Endothelial cell of umbilical vein (primary cell): Measurements from ENCODE around the gene POTEI. TPM values are rescaled to one million over a fixed set of nuclear protein-coding genes. Genes with fewer than 3 reads are reported as not detected.
"Not testable (repeated sequence)": the region's sequence is repeated elsewhere in the genome, so short reads cannot be mapped to it uniquely, and the experiment has no call there.

ENCODE experiments used
- BruUV-seq: library from RNA; stranded (reverse); fragments of 400-500 nt; replicated peaks from 2 replicates; lab custom pipeline; 2021; lab: Mats Ljungman, UMichigan
- CTCF ChIA-PET: fragments of 300-600, 350-600 bp; sonication (Branson Sonifier 250); formaldehyde crosslinking; loops from one replicate; lab custom pipeline; 2021; ENCODE audit warnings: antibody characterized with exemption, inconsistent platforms; lab: Charles Lee
- POLR2A ChIA-PET: fragments of 300-600, 350-600 bp; sonication (Branson Sonifier 250); formaldehyde crosslinking; loops from one replicate; lab custom pipeline; 2021; ENCODE audit warnings: antibody characterized with exemption, inconsistent platforms; lab: Charles Lee
- DNase-seq: peaks from one replicate; pipeline ENCODE4 v3.0.0-alpha.2; 2011; ENCODE audit warnings: low read depth, low spot score
- FAIRE-seq: peaks from 2 replicates; lab custom pipeline; 2011; peaks lifted over from hg19 to GRCh38; lab: Jason Lieb, UNC
- H2AFZ ChIP-seq: 2 replicates; pipeline ENCODE4 v1.6.0; 2012; ENCODE audit warnings: low read depth, low read length, control low read depth, inconsistent platforms
- H3K27ac ChIP-seq: 2 replicates; pipeline ENCODE4 v1.5.1; 2011; ENCODE audit warnings: low read depth, mild to moderate bottlenecking, control low read depth, low read length, moderate library complexity; ENCODE audit not compliant: insufficient read depth
- H3K27me3 ChIP-seq, 2 experiments: 2 replicates each; pipeline versions ENCODE4 v1.6.0 to v1.6.1; 2011; ENCODE audit warnings: low read length in 2 of 2, mixed read lengths in 1 of 2; ENCODE audit not compliant: control insufficient read depth in 2 of 2, insufficient read depth in 2 of 2
- H3K36me3 ChIP-seq, 2 experiments: 2 replicates in 1 of 2; 3 replicates in 1 of 2; pipeline ENCODE4 v1.5.1; 2011; ENCODE audit warnings: low read length in 2 of 2, mild to moderate bottlenecking in 1 of 2, moderate library complexity in 1 of 2; ENCODE audit not compliant: control insufficient read depth in 2 of 2, insufficient read depth in 2 of 2; ENCODE audit errors: extremely low read depth in 1 of 2
- H3K4me1 ChIP-seq: 3 replicates; pipeline ENCODE4 v1.5.1; 2011; ENCODE audit warnings: mild to moderate bottlenecking, low read length; ENCODE audit not compliant: control insufficient read depth, insufficient read depth; ENCODE audit errors: extremely low read depth
- H3K4me2 ChIP-seq: 2 replicates; pipeline ENCODE4 v1.6.1; 2011; ENCODE audit warnings: low read length, control low read depth, mixed read lengths; ENCODE audit not compliant: insufficient read depth
- H3K4me3 ChIP-seq, 3 experiments: fragments of 200-600 bp in 1 of 3; sonication (generic), shearing (Covaris generic) in 1 of 3; replicated peaks in 1 of 3; 2 replicates each; pipeline ENCODE4 v1.5.1; 2011 to 2016; ENCODE audit warnings: control low read depth in 3 of 3, low read length in 3 of 3, mild to moderate bottlenecking in 2 of 3, inconsistent platforms in 1 of 3, low read depth in 1 of 3, moderate library complexity in 1 of 3; ENCODE audit not compliant: insufficient read depth in 1 of 3
- H3K79me2 ChIP-seq: 2 replicates; pipeline ENCODE4 v1.6.0; 2012; ENCODE audit warnings: low read length, inconsistent platforms; ENCODE audit not compliant: control insufficient read depth, insufficient read depth
- H3K9ac ChIP-seq: replicated peaks from 2 replicates; pipeline ENCODE3; 2011; ENCODE audit warnings: low read length, control low read depth; ENCODE audit not compliant: insufficient read depth; ENCODE audit errors: extremely low read depth
- H3K9me1 ChIP-seq: replicated peaks from 3 replicates; pipeline ENCODE4 v1.6.0; 2011; ENCODE audit warnings: mild to moderate bottlenecking, low read length; ENCODE audit not compliant: control insufficient read depth, insufficient read depth; ENCODE audit errors: extremely low read depth
- H3K9me3 ChIP-seq: replicated peaks from 2 replicates; pipeline ENCODE4 v1.5.1; 2012; ENCODE audit warnings: low read length, inconsistent platforms; ENCODE audit not compliant: control insufficient read depth, insufficient read depth
- H4K20me1 ChIP-seq: replicated peaks from 2 replicates; pipeline ENCODE3; 2011; ENCODE audit warnings: mild to moderate bottlenecking, low read length; ENCODE audit not compliant: control insufficient read depth, insufficient read depth; ENCODE audit errors: extremely low read depth
- dilution Hi-C: fragments of 300-500 bp; cut with MboI; formaldehyde crosslinking; loops from one replicate; pipeline ENCODE4 v1.15.0; 2019; ENCODE audit warnings: low sequenced_read_pairs; ENCODE audit not compliant: extremely low pct_ligation_motif_present
- intact Hi-C: fragments of 100-400 bp; cut with micrococcal nuclease; formaldehyde crosslinking; loops from one replicate; pipeline ENCODE4 v1.10.0; 2022
- polyA plus RNA-seq, 4 experiments: library from polyadenylated mRNA; depleted of rRNA in 3 of 4; stranded (reverse) in 3 of 4; unstranded in 1 of 4; fragments of >200 nt; gene quantifications; 2 replicates each; pipeline versions ENCODE4 v1.2.1 to v1.2.3, GENCODE V29; 2011 to 2012; ENCODE audit warnings: missing spikeins in 1 of 4
- total RNA-seq: library from RNA; stranded (reverse); gene quantifications from 2 replicates; pipeline ENCODE4 v1.2.3, GENCODE V29; 2021

POTEI gene
- total and polyA plus RNA-seq, 2 donors (not counting 3 experiments of a cell fraction or from before 2014, with no cell fraction given): 0.10 to 0.13 TPM

DNA sequence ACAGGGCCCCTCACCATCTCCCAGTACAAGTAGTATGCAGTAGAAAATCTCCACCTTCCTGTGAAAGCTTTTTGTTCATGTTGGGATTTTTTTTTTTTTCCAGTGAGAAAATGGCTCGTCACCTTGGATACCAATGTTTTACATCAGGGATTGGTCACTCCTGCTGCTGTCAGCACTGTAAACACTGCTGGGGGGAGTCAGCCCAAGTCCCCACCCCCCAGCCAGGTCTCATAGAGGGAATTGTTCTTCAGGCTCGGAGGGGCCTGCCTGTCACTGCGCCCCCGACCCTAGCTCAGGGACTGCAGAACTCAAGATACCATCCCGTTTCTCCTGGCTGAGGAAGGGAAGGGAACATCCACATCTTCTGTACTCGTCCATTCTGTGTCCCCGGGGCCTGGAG, 11.9 kb upstream of the POTEI start, which contains the start of gene CFC1B:
CFC1B (plus strand) TSS at position 231 of the 400 bp plus-strand sequence. CDS start 263 bp downstream, outside the sequence.
- BruUV-seq, H3K27ac ChIP-seq, H3K4me3 ChIP-seq, H3K9me3 ChIP-seq, intact Hi-C loops, H3K79me2 ChIP-seq, H2AFZ ChIP-seq, H3K4me1 ChIP-seq, H3K4me2 ChIP-seq, DNase-seq, CTCF ChIA-PET, H3K36me3 ChIP-seq, dilution Hi-C loops, H3K9ac ChIP-seq, H3K9me1 ChIP-seq, FAIRE-seq, H4K20me1 ChIP-seq, POLR2A ChIA-PET, H3K27me3 ChIP-seq: not testable (repeated sequence)

DNA sequence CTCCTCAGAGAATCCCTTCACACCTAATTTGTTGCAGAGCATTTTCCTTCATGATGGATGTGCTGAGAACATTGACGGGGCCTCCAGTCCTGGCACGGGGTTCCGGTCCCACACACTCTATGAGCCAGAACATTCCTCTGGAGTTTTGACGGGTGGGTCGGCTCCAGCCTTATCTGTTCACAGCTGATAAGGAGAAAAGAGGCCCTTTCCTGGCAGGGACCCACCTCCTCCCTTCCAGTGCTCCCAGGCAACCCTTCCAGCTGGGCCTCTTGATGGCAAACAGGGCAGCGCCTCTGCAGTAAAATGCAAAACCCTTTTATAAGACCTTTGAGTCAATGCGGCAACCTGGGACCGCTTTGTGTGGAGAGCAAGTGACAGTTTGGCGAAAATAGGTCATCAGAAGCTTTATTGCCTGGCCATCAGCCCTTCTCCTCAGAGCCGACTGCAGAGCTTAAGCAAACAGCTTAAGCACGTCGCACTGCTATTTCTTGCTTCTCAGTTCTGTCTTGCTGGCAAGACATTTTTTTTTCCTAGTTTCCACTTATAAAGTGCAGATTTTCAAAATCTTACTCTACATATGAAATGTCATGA, 9.5 kb upstream of the POTEI start:
- BruUV-seq, intact Hi-C loops: not testable (repeated sequence)

DNA sequence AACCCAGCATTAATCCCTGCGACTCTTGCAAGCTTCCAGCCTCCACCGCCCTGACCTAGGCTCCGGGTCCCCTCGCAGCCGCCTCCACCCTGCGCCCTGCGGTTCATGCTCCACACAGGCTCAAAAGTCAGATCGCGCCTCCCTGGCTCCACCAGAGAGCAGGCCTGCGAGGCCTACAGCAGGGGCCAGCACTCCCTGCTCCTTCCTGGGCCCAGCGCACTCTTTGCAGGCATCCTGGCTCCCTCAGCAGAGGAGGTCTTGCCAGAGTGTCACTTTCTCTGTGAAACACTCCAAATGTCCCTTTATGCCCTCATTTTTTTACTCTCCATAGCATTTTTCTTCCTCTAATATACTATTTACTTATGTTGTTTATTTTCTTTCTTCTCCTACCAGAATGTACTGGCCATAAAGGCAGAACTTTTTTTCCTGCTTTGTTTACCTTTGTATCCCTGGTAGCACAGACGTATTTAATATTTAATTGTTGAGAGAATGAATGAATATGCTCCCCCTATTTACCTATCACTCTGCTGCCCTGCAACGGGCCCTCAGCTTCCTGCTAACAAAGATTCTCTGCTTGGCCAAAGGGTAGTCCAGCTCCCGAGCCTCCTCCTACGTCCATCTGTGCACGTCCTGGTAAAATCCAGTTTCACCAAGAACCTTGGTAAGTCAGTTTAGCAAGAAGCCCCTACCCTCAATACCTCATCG, 2.8 kb upstream of the POTEI start:
- H3K9me1 ChIP-seq, BruUV-seq, intact Hi-C loops, CTCF ChIA-PET, H3K9ac ChIP-seq, POLR2A ChIA-PET, H4K20me1 ChIP-seq, H2AFZ ChIP-seq, dilution Hi-C loops, H3K27me3 ChIP-seq, H3K4me3 ChIP-seq, DNase-seq, H3K9me3 ChIP-seq, H3K27ac ChIP-seq, H3K4me2 ChIP-seq, FAIRE-seq, H3K36me3 ChIP-seq, H3K79me2 ChIP-seq, H3K4me1 ChIP-seq: not testable (repeated sequence)

More for the DNA sequence above, 9.5 kb upstream of the POTEI start:
- H2AFZ ChIP-seq, H3K4me1 ChIP-seq, H4K20me1 ChIP-seq, dilution Hi-C loops, CTCF ChIA-PET, H3K9me3 ChIP-seq, POLR2A ChIA-PET, H3K27ac ChIP-seq, DNase-seq, H3K27me3 ChIP-seq, H3K36me3 ChIP-seq, H3K9ac ChIP-seq, H3K4me3 ChIP-seq, FAIRE-seq, H3K4me2 ChIP-seq, H3K79me2 ChIP-seq, H3K9me1 ChIP-seq: not testable (repeated sequence)
